Measurements from ENCODE around the gene SLC44A2.

DNA sequence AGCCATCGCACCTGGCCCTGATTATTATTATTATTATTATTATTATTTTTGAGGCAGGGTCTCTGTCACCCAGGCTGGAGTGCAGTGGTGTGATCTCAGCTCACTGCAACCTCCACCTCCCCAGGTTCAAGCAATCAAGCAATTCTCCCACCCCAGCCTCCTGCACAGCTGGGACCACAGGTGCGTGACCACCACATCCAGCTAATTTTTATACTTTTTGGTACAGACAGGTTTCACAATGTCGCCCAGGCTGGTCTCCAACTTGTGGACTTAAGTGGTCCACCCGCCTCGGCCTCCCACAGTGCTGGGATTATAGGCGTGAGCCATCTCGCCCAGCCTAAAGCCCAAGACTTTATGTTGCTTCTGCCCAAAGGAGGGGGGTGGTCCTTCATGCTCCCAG is 32.2 kb upstream of the SLC44A2 start:
- TF ChIP-seq, protein P1, sequence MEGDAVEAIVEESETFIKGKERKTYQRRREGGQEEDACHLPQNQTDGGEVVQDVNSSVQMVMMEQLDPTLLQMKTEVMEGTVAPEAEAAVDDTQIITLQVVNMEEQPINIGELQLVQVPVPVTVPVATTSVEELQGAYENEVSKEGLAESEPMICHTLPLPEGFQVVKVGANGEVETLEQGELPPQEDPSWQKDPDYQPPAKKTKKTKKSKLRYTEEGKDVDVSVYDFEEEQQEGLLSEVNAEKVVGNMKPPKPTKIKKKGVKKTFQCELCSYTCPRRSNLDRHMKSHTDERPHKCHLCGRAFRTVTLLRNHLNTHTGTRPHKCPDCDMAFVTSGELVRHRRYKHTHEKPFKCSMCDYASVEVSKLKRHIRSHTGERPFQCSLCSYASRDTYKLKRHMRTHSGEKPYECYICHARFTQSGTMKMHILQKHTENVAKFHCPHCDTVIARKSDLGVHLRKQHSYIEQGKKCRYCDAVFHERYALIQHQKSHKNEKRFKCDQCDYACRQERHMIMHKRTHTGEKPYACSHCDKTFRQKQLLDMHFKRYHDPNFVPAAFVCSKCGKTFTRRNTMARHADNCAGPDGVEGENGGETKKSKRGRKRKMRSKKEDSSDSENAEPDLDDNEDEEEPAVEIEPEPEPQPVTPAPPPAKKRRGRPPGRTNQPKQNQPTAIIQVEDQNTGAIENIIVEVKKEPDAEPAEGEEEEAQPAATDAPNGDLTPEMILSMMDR (IDR thresholded peaks at IDR 0.05), result no peak
- TF ChIP-seq POLR2A (IDR thresholded peaks at IDR 0.05), result no peak

Measured in testis (tissue), 2 donors.